CD4-positive, alpha-beta T cell treated with Interleukin-6 at 100 ng/mL for 8 hours (primary cell): ENCODE results near the gene ARHGAP27.

ENCODE experiments used
- DNase-seq: peaks from one replicate; pipeline ENCODE4 v3.0.0-alpha.2; 2020; ENCODE audit warnings: mixed read lengths, low spot score

ARHGAP27 gene

GRCh38 chr17:45430006-45430737 is 2.5 kb downstream of the ARHGAP27 start:
- DNase-seq, result no peak

DNA sequence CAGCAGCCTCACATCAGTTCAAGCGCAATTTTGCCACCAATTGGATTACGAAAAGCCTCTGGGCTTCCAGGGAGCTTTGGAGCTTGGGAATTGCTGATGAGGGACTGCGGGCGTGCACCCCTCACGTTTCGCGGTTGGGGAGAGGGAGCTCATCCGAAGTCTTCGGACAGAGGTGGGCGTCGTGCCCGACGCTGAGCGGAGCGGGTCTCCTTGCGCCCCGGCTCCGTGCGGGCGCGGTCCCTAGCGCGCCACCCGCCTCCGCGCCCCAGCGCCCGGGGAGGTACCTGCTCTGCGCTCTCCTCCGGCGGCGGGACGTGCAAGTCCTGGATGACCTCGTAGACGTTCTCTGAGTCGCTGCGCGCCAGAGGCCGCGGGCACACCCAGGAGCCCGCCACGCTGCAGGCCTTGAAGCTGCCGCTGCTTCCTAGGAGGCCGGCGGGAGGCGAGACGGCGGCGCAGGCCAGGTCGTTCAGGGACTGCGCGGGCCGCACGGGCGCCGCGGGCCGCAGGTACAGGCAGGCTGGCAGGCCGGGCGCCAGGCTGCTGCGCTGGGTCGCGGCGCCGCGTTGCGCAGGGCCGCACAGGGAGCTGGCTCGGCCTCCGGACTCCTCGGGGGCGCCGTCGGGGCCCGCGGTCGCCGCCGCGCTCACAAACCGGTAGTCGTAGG is 3.2 kb downstream of the ARHGAP27 start:
- DNase-seq, result no peak

DNA sequence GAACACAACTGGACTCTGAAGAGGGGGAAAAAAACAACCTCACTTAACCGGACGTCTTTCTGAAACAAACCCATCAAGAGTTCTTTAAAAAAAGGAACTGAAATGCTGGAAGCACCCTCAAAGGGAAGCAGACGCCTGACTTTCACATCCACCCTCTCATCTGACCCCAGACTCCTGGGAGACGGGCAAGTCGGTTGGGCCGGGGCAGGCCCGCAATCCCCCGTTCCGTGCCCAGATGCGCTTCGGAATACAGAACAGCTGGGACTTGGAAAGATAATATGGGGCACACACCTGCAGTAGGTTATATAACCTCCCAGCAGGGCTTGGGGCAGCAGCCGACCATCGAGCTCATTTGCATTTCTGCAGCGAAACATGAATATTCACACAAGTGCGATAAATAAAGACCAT is 3.7 kb downstream of the ARHGAP27 start:
- no peak for DNase-seq

DNA sequence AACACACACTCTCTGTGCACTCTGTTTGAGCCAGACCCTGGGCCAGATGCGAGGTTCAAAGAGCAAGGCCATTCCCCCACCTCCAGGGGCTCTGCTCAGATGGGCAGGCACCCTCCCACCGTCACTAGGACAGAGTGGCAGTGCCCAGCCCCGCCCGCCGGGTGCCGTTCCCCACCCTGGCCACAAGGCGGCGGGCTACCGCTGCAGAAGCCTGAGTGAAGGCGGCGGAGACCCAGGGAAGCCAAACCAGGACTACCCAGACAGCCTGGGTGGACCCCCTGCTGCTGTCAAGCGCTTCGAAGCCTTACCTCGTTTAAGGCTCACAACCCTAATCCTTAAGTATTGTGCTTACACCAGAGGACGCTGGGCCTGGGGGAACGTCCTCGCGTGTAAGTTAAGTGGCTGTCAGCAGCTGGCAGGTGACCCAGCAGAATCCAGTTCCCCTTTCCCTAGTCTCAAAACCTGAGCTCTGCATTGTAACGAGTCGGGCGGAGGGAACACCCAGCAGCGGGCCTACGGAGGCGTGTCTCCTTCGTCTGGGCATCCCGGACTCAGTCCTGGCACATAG is 4.5 kb downstream of the ARHGAP27 start:
- DNase-seq, result peak; percentile 71

DNA sequence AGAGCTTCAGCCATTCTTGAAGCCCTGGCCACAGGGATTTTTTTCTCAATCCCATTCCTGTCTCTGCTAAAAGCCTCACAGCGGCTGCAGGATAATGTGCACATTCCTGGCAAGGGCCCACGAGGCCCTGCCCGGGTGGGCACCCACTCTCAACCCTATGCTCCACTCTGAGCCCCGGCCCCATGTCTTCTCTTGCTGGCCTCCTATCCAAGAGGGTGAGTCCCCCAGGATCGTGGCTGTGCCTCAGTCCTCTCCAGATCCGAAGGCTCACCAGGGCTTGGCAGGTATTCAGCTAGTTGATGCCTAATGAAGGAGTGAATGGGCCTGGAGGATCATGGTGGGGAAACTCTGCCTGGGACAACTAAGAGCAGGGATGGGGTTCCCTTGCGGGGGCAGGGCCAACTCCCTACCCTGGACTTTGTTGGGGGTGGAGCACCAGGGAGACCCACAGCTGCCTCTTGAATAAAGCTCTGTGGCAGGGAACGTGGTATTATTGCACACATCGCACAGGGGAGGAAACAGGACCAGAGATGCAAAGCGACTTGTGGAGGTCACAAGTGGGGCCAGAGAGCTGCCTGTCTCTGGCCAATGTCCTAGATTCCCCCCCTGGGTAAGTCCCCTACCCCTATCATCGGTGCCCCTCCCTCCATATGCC is 5.4 kb downstream of the ARHGAP27 start:
- no peak for DNase-seq

DNA sequence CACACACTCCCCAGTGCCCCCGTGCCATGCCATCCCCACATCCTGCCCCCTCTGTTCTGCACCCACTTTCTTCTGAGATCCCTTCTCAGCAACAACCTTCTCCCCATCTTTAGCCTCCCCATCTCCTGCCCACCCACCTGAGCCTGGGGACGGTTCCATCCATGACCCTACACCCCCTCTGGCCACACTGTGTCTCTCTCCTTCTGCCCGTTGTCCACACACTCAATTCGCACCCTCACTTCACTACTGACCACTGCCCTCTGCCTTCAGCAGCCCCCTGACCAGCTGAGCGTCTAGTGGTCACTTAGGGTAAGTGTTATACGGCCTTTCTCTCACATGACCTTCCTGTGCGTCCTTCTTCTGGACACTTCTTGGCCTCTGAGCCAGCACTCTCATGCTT is 6.1 kb downstream of the ARHGAP27 start:
- no peak for DNase-seq

GRCh38 chr17:45425984-45426413 is 6.7 kb downstream of the ARHGAP27 start:
- no peak for DNase-seq

DNA sequence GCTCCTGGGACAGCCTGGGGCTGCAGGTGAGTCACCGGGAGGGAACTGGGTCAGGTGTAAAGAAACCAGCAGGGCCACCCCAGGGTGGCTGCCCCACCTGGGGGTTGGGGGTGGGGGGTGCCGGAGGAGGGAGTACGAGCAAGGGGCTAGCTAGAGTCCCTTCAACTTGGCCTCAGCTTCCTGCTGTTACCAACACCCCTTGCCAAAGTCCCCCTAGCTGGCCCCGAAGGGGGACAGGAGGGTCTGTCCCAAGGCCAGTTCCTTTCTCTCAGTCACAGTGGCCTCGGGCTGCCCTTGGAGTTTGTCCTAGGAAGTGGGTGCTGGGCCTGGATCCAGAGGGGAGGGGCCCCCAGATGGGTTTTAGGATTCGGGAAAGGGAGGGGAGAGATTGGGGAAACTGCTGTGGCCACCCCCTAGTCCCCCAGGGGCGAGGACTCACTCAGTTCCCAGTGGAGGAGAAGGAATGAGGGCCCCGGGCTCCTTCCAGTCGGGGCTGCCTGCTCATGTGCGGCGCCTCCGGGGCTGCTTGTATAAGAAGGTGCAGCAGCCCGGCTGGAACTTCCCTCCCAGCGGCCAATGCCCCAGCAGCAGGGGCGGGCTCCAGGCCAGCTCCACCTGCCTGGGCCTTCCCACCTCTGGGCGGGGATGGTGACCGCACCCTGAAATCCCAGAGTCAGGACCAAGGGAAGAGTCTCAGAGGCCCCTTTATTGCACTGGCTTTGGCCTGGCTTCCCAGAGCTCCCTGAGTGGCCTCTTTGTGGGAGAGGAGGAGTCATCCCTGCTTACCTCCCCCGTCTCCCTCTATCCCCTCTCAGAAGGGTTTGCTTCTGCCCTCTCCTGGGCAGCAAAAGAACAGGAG is 7.3 kb downstream of the ARHGAP27 start:
- no peak for DNase-seq

- no peak for DNase-seq
These were observed 7.9 kb downstream of the ARHGAP27 start for GRCh38 chr17:45424769-45425124.

DNA sequence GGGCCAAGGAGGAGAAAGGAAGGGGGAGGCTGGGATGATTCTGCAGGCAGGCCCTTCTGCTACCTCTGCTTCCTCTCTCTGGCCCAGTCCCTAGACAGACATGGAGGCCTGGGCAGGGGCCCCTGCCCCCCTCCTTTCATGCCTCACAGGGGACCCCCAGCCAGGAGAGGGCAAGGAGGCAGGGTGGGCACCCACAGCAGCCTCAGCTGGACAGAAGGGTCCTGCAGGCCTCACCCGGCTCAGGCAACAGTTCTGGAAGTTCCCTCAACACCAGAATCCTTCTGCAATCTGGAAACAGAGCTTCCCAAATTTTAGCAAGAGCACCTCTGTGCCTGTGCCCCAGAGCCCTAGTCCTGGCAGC is 8.7 kb downstream of the ARHGAP27 start:
- no peak for DNase-seq

DNA sequence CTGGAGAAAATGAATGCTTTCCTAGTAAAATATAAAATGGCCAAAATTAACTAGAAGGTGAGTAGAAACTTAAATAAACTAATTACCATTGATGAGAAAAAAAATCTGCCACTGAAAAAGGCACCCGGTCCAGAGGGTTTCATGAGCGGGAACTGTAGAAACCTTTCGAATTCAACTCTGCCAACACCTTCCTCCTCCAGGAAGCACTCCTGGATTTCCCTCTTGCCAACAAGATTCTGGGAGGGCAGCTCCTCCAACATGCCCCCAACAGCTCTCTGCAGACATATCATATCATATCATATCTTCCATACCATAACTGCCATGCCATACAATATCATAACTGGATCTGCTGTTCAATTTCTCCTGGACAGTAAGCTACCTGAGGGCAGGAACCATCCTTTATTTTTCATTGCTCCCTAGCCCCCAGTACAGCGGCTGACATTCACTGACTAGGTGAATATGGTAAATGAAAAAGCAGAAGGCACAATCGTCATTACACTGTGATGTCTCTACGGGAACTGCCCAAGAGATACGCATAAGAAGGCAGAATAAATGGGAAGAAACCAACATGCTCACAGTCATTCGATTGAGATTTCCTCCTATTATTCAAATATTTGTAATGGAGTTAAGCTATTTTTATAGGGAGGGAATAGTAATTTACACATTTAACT is 9.2 kb downstream of the ARHGAP27 start:
- DNase-seq, result no peak

- DNase-seq, result no peak
These were observed 17.4 kb downstream of the ARHGAP27 start for GRCh38 chr17:45414990-45415881.

- no peak for DNase-seq
These were observed 19.2 kb downstream of the ARHGAP27 start for GRCh38 chr17:45413498-45413923.

GRCh38 chr17:45411348-45412105 is 21.1 kb downstream of the ARHGAP27 start:
- DNase-seq, result no peak

DNA sequence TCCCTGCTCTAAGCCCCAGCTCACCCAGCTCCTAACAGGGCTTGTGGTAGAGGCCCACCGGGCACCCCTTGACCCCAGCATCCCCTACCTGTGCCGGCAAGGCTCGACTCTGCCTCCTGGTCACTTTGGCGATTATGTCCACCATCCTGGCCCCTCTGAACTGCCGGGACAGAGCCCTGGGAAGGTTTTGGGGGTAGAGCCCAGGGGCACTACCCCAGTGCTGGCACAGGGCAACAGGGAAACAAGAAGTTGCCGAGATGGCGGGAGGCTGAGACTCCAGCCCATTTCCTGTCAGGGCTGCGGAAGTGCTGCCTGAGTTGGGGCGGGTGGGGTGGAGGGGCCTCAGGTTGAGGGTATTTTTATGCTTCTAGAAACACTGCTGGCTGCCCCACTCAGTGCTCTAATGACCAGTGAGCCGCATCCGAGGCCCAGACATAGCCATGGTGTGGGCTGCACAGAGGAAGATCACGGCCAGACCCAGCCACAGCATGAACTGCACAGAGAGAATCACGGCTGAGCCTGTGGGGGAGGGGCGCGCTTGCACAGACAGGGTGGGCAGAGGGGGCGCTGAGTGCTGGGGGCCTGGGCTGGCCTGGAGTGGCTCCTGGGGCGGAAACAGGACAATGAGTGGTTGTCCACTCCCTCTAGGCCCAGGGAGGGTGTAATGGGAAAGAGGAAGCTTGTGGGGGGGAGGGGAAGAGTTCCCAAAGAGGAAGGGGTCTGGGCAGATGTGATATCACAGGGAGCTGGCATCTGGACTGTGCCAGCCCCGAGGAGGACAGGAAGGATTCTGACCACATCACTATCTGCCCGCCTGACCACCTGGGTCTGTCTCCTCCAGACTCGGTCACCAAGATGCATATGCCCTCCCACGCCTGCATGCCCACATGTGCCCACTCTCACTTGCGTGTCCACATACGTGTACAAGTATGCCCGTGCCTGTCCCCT is 22.3 kb downstream of the ARHGAP27 start:
- peak; percentile 61 for DNase-seq

DNA sequence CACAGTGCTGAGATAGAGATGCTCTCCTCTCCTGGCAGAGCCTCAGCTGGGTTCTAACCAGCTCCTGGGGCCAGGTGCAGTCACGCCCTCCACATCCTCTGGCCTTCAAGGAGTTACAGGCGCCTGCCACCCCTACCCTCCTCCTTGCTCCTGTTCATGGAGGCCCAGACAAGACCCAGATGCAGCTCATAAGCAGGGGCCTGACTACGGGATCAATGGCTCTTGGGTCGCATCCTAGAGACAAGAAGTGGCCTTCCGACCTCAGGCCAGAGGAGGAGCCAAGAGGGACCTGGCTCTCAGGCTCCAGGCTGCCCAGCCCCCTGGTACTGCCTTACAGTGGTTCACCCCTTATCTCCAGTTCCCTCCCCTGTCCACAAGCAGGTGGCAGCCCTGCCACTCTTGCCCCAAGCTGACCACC is 23.0 kb downstream of the ARHGAP27 start:
- no peak for DNase-seq

DNA sequence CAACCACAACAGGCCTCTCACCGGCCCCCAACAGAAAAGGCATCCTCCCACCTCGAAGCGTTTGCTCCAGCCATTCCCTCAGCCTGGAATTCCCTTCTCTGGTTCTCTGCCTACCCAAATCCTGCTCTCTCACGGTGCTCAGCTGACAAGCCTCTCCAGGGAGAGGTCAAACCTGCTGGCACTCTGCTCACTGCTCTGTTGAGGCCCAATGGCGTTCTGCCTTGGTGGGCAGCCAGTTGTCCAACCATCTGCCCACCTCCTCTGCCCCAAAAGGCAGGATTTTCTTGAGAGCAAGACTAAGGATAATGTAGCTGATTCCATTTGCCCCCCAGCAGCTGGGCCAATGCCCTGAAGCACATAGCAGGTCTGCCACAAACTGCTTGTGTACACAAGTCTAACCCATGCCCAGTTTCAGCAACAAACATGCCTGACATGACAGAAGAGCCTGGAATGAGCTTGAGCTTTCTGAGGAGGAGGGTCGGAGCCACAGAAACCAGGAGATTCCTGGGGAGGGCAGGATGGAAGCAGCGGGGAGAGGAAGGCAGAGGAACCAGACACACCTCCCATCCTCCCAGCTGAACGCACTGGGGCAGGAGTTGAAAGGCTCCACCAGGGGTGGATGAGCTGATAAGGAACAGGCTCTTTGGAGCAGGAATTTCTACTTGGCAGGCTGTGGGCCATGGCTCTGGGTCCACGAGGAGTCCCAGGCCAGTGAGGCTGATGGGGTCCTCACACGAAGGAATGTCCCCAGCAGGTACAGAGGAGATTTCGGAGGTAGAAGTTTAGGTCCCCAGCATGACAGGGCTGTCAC is 23.9 kb downstream of the ARHGAP27 start:
- no peak for DNase-seq

DNA sequence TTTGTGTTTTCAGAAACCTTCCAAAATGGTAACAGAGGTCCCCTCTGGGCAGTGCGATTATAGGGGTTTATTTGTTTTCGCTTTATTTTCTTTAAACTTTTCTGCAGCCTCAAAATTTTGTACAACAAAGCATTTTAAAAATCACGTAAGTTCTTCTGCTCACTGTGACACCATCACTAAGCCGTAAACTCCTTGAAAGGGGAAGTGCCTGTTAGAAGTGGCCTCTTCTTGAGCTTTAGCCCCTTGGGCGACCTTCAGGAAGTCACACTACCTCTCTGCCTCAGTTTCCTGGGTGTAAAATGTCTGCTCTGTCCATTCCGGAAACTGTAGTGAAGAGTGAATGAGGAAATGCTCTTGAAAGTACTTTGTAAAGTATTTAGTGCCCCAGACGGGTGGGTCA is 26.6 kb downstream of the ARHGAP27 start:
- no peak for DNase-seq
